ENCODE data around the gene SPIN2A. TPM values are rescaled to one million over a fixed set of nuclear protein-coding genes. Genes with fewer than 3 reads are reported as not detected.

Gene SPIN2A
- total and polyA plus RNA-seq, 2 of the 8 experiments (the other 6 are each of a cell fraction or from before 2014, with no cell fraction given): 3.2 to 4.2 TPM

- H4K20me1 ChIP-seq (replicated peaks in 1 of 2; ENCODE audit: control insufficient read depth in 1 of 2, insufficient read depth in 2 of 2, low read length in 2 of 2): no peaks in the 10 kb centered on the region
- no peaks in the 10 kb centered on the region for H3K27me3 ChIP-seq (replicated peaks in 1 of 4; ENCODE audit: control insufficient read depth in 3 of 4, extremely low read depth in 1 of 4, insufficient read depth in 3 of 4, low read length in 3 of 4)
- ChIA-PET CTCF (ENCODE audit: partially characterized antibody) (no interaction called here), POLR2A (ENCODE audit: partially characterized antibody) (no interaction called here)
- H2BK20ac ChIP-seq (ENCODE audit: low read length): no peak overlapping the region
- H4K8ac ChIP-seq (ENCODE audit: extremely low read depth, insufficient read depth, low read length): no peak overlapping the region
- H4K91ac ChIP-seq (replicated peaks; ENCODE audit: insufficient read length, low read length): no peak overlapping the region
- no peaks in the 10 kb centered on the region for H3K36me3 ChIP-seq (ENCODE audit: control insufficient read depth in 2 of 4, insufficient read depth in 4 of 4, low read length in 3 of 4)
- no peak overlapping the region for H2BK12ac ChIP-seq (ENCODE audit: low read depth, low read length)
- no peak overlapping the region for H2BK120ac ChIP-seq (replicated peaks; ENCODE audit: low read depth, low read length)
- no peak for FAIRE-seq
- no peak overlapping the region for H4K5ac ChIP-seq (ENCODE audit: insufficient read length, low read depth, low read length)
- no peak overlapping the region for H3K56ac ChIP-seq (replicated peaks; ENCODE audit: insufficient read length, low read depth, low read length)
- TF ChIP-seq MAX (IDR thresholded peaks at IDR 0.05) (no peak), SP4 (IDR thresholded peaks at IDR 0.05; ENCODE audit: low read length) (no peak), CTBP2 (IDR thresholded peaks at IDR 0.05; ENCODE audit: borderline replicate concordance, insufficient read depth, insufficient read length, low read length) (no peak), POU5F1 (IDR thresholded peaks at IDR 0.05; ENCODE audit: low read depth, low read length) (no peak), KDM5A (IDR thresholded peaks at IDR 0.05; ENCODE audit: low read length) (no peak), BACH1 (IDR thresholded peaks at IDR 0.05; ENCODE audit: low read length) (no peak), JUND (IDR thresholded peaks at IDR 0.05; ENCODE audit: low read length) (no peak), FOSL1 (IDR thresholded peaks at IDR 0.05; ENCODE audit: insufficient read depth, low read depth, low read length) (no peak), RXRA (IDR thresholded peaks at IDR 0.05; ENCODE audit: insufficient read depth, low read depth, low read length) (no peak), SIN3A (conservative IDR thresholded peaks at IDR 0.05 in 1 of 2, IDR thresholded peaks at IDR 0.05 in 1 of 2; ENCODE audit: low read depth in 1 of 2, low read length in 2 of 2) (no peak), ASH2L (IDR thresholded peaks at IDR 0.05; ENCODE audit: low read length) (no peak)
- H2BK15ac ChIP-seq (ENCODE audit: low read length): no peak overlapping the region
- no peak overlapping the region for H2BK5ac ChIP-seq (ENCODE audit: low read depth, low read length)
- H3K4ac ChIP-seq (replicated peaks; ENCODE audit: insufficient read length, low read depth, low read length): no peak overlapping the region
- no peak overlapping the region for H3K9ac ChIP-seq (replicated peaks in 1 of 4; ENCODE audit: extremely low read depth in 1 of 4, low read depth in 3 of 4, low read length in 3 of 4)
- 94% methylated on average over 7 of the region's 7 CpGs; no CpG with 5 or more reads in 1 of the 2 experiments for WGBS, 2 experiments (ENCODE audit: extremely low coverage in 1 of 2, insufficient coverage in 1 of 2, insufficient read length in 1 of 2, insufficient replicate concordance in 2 of 2, low coverage in 1 of 2, low lambda C conversion rate in 2 of 2, missing lambda C conversion rate in 1 of 2)
- no peak overlapping the region for H3K4me3 ChIP-seq (ENCODE audit: extremely low read depth in 1 of 4, insufficient read depth in 2 of 4, low read depth in 3 of 4, low read length in 4 of 4)
- no peak overlapping the region for H2AK5ac ChIP-seq (ENCODE audit: low read depth, low read length)
- no peaks in the 10 kb centered on the region for H3K79me2 ChIP-seq (ENCODE audit: control insufficient read depth in 1 of 2, insufficient read depth in 2 of 2, low read length in 2 of 2)
- H3K14ac ChIP-seq (ENCODE audit: insufficient read length): no peak overlapping the region
- DNase-seq (ENCODE audit: low read depth in 1 of 2, low spot score in 2 of 2): no peak
- no peak overlapping the region for H3K4me2 ChIP-seq (ENCODE audit: insufficient read depth in 1 of 2, low read depth in 2 of 2, low read length in 2 of 2)
- H3K23me2 ChIP-seq (ENCODE audit: low read depth, low read length): no peaks in the 10 kb centered on the region
- no peak overlapping the region for H2AFZ ChIP-seq (ENCODE audit: low read length)
- H3K27ac ChIP-seq (ENCODE audit: low read depth, low read length): no peak overlapping the region
- no peaks in the 10 kb centered on the region for H3K4me1 ChIP-seq (replicated peaks in 1 of 4; ENCODE audit: control insufficient read depth in 3 of 4, insufficient read depth in 4 of 4, low read length in 3 of 4)
- no peaks in the 10 kb centered on the region for H3K79me1 ChIP-seq (ENCODE audit: low read depth, low read length)
- H3K23ac ChIP-seq (ENCODE audit: insufficient read length): no peak overlapping the region
- H3K18ac ChIP-seq (ENCODE audit: extremely low read depth, low read length): no peak overlapping the region
- no peaks in the 10 kb centered on the region for H3K9me3 ChIP-seq (ENCODE audit: insufficient read depth in 2 of 2, low read depth in 1 of 2, low read length in 1 of 2)
These were observed 5.2 kb downstream of the SPIN2A start for GRCh38 chrX:57132046-57132445.

All from H1 (cell line).